Measurements from ENCODE around the gene SPATA18.

The SPATA18 gene

DNA sequence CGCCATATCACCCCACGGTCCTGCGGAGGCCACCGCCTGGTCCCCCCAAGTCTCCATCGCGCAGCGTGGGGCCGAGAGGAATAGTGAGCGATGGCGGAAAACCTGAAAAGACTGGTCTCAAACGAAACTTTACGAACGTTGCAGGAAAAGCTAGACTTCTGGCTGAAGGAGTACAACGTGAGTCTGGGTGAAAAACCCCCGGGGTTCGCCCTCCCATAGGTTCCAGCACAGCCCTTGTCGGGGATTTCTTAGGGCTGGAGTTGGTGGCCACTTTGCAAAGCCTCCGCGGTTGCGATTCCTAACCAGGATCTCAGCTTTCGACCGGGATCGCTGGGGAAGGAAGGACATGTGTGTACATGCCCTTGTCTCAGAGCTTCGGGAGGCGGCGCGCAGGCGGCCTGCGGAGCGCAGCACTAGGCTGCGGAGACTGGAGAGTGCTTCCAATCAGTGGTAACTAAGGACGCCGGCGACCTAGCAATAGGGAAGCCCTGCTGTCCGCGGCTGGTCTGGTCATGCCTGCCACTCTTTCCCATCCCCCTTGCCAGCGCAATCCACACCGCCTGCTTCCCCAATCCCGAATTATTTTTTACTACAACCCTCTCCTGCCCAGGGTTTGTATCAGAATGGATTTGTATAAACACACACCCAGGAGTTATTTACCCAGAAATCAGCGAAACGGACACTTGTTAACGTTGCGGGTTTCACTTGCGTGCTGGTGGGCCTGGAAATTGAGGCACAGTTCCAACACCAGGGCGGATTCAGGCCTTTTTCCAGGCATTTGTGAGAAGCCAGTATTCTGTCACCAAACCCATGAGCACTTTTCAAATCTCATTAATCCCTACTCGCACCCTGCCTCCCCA is 741 bp downstream of the SPATA18 start:
- peak; percentile 91 for DNase-seq (ENCODE audit: low read depth)
- H3K4me3 ChIP-seq (replicated peaks; ENCODE audit: low read depth, low read length): peak overlapping the region; percentile 72
- TF ChIP-seq, protein P1, sequence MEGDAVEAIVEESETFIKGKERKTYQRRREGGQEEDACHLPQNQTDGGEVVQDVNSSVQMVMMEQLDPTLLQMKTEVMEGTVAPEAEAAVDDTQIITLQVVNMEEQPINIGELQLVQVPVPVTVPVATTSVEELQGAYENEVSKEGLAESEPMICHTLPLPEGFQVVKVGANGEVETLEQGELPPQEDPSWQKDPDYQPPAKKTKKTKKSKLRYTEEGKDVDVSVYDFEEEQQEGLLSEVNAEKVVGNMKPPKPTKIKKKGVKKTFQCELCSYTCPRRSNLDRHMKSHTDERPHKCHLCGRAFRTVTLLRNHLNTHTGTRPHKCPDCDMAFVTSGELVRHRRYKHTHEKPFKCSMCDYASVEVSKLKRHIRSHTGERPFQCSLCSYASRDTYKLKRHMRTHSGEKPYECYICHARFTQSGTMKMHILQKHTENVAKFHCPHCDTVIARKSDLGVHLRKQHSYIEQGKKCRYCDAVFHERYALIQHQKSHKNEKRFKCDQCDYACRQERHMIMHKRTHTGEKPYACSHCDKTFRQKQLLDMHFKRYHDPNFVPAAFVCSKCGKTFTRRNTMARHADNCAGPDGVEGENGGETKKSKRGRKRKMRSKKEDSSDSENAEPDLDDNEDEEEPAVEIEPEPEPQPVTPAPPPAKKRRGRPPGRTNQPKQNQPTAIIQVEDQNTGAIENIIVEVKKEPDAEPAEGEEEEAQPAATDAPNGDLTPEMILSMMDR (IDR thresholded peaks at IDR 0.05; ENCODE audit: low read length, missing control alignments): no peak

DNA sequence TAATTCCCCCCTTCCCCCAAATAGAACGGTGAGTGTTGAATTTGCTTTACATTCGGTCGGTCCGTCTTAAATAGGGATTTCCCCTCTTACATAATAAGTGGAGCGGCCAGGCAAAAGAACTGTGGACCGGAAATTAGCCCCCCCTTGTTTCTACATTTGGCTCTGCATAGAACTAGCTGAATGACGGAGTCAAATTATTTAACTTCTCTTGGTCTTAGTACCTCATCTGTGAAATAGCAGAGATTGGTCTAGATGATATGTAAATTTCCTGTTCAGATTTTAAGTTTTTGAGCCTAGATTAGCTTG is 1.3 kb downstream of the SPATA18 start:
- H3K4me3 ChIP-seq (replicated peaks; ENCODE audit: low read depth, low read length): peak overlapping the region; percentile 72
- peak; percentile 58 for DNase-seq (ENCODE audit: low read depth)
- TF ChIP-seq, protein P1 (IDR thresholded peaks at IDR 0.05; ENCODE audit: low read length, missing control alignments): no peak

DNA sequence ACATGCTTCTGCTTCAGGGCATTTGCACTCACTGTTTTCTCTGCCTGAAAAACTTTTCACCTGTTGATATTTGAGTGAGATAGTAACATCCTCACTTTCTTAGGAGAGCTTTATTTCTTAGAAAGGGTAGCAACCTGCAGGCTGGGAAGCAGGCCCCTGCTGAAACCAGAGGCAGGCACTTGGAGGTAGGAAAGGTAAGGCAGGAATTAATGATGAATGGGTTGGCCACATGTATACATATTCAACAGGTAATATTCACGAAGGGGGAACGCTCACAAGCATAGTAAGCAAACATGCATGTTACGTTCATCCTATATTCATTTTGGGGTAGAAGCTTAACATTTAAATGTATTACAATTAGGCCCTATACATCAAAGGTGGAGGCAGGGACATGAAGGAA is 3.1 kb downstream of the SPATA18 start:
- no peak overlapping the region for H3K4me3 ChIP-seq (replicated peaks; ENCODE audit: low read depth, low read length)

DNA sequence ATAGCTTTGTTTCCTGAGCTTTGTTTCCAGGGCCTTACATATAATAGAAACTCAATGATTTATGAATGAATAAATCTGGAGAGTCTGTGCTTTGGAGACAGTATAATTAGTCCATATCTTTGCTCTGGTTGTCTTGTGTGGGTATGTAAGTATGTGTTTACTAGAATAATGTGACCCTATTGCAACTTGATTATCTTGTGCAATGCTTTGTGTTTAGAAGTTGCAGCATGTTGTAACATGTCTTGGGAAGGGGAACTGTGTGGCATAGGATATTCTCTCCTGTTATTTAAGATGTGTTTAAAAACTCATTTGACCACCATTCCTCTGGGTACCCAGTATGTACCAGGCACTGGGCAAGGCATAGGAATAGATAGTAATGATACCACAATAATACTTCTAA is 6.1 kb downstream of the SPATA18 start:
- peak; percentile 41 for DNase-seq (ENCODE audit: low read depth)
- TF ChIP-seq, protein P1 (IDR thresholded peaks at IDR 0.05; ENCODE audit: low read length, missing control alignments): no peak
- H3K4me3 ChIP-seq (replicated peaks; ENCODE audit: low read depth, low read length): no peak overlapping the region

More for the DNA sequence above, 3.1 kb downstream of the SPATA18 start:
- no peak for DNase-seq (ENCODE audit: low read depth)
- TF ChIP-seq, protein P1 (IDR thresholded peaks at IDR 0.05; ENCODE audit: low read length, missing control alignments): no peak

DNA sequence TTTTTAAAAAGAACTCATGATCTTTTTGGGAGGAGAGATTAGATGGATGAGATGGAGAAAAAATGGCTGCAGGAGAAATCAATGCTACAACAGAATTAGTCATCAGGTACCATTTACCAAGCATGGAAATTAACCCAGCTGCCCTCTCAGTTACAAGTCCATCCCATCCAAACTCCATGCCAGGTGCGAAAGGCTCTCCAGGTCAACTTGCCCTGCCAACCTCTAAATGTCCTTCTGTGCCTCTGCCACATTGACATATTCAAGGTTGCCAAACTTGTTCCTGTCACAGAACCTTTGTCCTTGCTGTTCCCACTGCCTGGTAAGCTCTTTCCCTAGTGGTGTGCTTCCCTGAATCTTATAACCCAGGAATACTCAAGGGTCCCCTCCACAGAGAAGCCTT is 7.2 kb downstream of the SPATA18 start:
- TF ChIP-seq, protein P1 (IDR thresholded peaks at IDR 0.05; ENCODE audit: low read length, missing control alignments): no peak
- peak; percentile 4 for DNase-seq (ENCODE audit: low read depth)

DNA sequence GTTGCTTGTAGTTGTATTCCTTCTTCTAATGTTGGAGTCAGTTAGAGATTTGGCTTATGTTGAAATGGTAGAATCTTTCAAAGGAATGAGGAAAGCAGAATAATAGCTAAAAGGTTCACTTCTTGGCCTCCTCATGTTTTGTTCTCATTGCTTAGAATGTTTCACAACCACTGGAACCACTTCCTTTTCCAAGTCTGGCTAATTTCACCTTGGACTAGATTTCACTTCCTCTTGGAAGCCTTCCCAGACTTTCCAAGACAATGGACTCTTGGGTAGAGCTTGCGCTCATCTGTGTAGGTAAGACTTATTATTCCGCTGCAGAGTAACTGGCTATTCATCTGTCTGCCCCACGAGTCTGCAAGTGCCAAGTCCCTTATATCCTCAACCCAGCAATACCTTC is 8.3 kb downstream of the SPATA18 start:
- peak; percentile 97 for DNase-seq (ENCODE audit: low read depth)
- H3K4me3 ChIP-seq (replicated peaks; ENCODE audit: low read depth, low read length): no peak overlapping the region
- TF ChIP-seq, protein P1 (IDR thresholded peaks at IDR 0.05; ENCODE audit: low read length, missing control alignments): no peak

More for the DNA sequence above, 7.2 kb downstream of the SPATA18 start:
- H3K4me3 ChIP-seq (replicated peaks; ENCODE audit: low read depth, low read length): no peak overlapping the region

DNA sequence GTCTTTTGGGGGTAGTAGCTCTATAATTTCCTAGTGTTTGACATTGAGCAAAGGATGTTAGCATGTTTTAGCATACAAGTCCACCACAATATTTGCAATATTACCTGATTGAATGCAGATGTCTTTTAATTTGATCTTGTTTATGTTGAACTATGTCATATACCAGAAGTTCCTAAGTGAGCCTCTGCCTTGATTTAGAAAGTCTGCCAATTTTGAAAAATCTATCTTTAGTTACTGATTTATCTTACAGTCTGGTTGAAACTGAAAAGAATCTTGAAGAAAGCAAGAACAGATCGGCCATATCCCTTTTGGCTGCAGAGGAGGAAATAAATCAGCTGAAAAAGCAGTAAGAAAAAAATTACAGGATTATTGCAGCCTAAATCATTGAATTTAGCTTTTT is 18.5 kb downstream of the SPATA18 start:
- TF ChIP-seq, protein P1 (IDR thresholded peaks at IDR 0.05; ENCODE audit: low read length, missing control alignments): no peak
- no peak overlapping the region for H3K4me3 ChIP-seq (replicated peaks; ENCODE audit: low read depth, low read length)
- no peak for DNase-seq (ENCODE audit: low read depth)

Measured in fibroblast of pulmonary artery (primary cell).